GM19395 (cell line): ENCODE data around the gene LRMDA.

Source experiments
- ATAC-seq: cut with Tn5 transposase; IDR thresholded peaks from one replicate; pipeline ENCODE4 v1.9.1; 2021; ENCODE audit warnings: mild to moderate bottlenecking, moderate library complexity; ENCODE audit not compliant: unreplicated experiment

The LRMDA gene

DNA sequence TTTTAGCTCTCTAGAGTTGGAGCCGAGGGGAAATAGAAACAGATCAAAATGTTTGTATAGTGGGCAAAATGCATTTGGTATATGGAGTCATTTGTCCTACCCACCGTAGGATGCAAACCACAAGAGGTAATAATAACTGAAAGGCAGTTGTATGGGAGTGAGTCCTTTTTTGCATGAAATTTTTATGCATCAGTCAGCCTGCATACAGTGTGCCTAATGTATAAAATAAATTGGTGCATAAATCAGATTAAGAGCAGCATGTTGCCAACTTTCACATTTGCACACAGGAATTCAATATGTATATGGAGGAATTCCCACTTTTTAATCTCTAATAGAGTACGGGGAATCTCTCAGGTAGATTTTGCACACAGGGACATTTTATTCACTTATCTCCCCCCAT lies 262.8 kb downstream of the LRMDA start:
- ATAC-seq, result no peak

DNA sequence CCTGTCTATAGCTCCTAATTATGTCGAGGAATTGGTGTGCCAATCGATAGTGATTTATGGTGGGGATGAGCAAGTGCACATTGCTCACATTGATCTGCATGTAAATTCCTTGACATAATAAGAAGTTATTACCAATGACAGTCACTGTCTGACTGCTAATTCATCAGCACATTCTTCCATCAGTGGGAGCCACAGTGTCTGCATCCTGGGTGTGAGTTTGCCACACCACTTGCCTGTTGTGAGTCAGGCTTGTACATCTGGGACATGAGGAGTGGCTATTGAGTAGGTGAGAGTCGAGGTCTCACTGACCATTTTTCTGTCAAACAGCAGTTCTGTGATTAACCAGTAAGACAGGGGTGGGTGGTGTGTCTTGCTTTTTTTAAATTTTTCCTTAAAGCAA lies 263.4 kb downstream of the LRMDA start:
- ATAC-seq, result no peak

DNA sequence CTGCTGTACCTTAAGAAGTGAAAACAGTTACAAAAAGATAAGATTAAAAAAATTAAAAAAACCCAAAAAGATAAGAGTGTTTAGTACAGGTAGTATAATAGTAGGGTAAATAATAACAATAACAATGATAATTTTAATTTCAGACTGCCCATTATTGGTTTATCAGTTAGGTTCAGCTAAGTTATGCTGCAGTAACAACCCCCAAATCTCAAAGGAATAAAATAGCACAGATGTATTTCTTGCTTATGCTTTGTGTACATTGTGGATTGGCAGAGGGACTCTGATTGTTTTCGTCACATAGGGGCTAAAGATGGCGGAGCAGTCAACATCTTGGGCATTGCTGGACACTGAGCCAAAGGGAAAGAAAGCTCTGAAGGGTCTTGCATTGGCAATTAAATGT lies 264.6 kb downstream of the LRMDA start:
- ATAC-seq, result no peak

DNA sequence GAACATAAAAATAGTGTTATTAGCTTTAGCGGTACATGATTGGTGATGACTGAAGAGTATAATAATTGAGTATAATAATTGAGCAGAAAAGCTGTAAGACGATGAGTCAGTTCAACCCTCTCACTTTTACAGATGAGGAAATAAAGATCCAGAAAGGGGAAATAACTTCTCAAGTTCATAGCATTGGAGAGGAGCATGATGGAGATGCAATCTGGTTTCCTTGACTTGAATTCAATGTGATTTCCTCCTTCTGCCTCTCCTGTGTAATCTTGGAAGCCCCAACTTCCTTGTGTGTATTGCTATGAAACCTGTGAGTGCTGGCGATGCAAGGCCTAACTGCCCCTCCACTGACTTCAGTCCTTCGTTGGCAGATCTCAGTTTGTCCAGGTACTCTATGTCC lies 265.1 kb downstream of the LRMDA start:
- ATAC-seq, result no peak

DNA sequence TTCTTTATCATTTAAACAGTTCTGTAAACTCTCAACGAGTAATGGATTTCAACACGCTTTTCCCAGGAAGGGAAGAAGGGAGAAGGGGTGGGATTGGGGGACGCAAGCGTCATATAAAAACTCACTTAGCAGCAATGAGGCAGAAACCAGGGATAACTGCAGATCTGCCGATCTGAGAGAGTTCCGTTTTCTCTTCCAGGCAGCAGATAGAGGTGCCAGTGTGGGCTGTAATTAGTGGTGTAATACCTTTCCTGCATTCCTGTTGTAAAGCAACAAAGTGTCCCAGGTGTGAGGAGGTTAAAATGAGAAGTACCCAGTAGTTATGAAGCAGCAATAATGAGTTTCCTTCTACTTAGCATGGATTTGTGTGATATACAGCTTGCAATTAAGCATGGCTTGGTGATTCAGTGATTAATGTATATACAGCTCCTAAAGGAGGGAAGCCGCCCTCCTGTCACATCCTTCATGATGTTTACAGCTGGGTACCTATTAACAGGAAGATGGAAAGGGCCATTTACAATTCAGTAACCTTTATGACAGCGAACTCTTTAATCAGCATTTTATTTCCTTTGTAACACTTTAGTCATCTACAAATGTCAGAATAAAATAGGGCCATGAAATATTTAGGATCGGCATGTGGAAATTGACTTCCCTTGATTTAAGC lies 271.9 kb downstream of the LRMDA start:
- no peak for ATAC-seq

DNA sequence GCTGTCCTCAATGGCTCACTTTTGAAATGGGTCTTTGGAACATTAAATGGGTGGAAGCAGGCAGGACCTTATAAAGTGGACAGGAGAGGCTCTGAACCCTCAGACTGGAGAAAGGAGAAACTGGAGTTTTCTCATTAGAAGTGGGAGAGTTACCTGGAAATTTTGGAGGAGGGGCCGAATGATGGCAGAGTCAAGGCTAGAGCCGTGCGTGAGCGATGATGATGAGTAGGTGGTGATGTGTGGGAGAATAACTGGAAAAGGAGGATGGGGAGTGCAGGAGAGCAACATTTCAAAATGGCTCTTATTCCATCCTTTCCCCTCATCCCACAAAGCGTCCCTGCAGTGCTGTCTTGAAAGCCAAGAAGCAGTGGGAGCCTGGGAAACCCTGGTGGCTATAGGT lies 274.0 kb downstream of the LRMDA start:
- no peak for ATAC-seq

DNA sequence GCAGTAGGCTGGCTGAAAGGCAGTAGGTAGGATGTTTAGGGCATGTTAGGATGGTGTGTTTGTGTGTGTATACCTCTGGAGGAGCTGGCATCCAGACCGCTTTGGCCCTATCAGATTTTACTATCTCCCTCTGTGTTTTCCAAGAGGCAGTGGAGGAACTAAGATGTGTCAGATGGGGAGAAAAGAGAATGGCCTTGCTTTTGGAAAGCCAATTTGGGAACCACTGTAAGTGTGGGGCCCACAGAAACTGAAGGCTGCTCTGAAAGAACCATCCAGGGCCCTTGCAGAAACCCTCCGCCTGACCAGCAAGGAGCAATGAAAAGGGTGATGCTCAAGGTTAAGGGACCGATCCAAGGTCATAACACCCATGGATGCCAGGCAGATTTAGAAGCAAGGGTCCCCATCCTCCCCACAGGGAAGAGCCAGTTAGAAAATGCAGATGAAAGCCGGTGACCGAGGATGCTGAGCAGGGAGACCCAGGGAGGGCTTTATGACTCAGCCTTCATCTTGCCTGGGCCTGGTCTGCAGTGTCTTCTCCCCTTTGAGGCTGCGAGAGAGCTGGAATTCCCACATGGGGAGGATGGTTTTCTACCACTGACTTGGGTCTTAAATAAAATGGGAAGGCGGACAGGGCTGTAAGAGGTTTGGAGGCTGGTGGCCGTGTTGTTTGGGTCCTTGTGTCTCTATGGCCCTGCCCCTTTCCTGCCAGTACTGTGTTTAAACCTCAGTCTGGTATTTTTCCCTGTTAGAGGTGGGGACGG lies 275.8 kb downstream of the LRMDA start:
- ATAC-seq, result no peak

DNA sequence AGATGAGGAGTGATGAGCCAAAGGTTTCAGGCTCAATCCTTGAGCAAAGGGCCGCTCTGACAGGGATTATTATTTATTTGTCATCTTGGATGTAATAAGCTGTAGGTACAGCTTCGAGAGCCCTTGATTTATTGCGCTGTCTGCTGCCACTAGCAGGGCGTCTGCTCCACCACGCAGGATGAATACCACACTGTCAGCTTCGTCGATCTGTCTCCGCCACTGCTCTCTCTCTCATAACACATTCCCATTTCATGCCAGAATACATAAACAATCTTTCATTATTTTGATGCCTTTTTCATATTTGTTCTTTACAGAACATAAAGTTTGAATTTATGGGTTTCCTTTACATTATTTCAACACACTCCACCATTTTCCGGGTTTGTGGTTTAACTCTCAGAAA lies 276.6 kb downstream of the LRMDA start:
- no peak for ATAC-seq

DNA sequence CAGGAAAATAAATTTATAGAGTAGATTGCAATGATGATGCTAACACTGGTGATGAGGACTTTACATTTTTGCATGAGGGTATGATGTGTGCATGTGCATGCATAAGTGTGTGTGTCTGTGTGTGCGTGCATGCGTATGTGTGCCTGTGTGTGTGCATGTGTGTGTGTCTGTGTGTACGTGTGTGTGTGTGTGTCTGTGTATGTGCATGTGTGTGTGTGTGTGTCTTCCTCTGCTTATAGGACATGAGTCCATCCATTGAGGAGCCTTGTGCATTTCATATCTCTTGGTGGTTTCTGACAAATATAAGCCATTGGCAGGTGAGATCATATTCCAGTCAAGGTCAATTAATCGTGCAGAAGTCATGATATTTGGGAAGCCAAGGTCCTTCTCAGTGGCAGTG lies 277.8 kb downstream of the LRMDA start:
- ATAC-seq, result no peak

DNA sequence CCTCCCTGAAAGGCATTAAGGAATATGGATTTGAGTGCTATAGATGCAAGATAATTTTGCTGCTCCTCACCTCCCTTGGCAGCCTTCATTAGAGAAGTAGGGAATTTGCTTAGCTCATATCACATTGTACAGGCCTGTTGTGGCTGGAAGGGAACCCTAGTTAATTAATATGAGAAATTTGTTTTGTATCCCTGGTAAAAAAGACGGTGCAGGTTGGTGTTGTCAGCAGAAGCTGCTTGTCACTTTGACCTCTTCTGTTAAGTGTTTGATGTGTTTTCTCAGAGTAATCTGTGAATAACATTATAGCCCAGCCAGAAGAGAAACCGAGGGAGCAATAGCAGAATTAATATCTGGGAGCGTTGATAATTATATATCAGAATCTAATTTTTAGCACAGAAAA lies 278.4 kb downstream of the LRMDA start:
- no peak for ATAC-seq

DNA sequence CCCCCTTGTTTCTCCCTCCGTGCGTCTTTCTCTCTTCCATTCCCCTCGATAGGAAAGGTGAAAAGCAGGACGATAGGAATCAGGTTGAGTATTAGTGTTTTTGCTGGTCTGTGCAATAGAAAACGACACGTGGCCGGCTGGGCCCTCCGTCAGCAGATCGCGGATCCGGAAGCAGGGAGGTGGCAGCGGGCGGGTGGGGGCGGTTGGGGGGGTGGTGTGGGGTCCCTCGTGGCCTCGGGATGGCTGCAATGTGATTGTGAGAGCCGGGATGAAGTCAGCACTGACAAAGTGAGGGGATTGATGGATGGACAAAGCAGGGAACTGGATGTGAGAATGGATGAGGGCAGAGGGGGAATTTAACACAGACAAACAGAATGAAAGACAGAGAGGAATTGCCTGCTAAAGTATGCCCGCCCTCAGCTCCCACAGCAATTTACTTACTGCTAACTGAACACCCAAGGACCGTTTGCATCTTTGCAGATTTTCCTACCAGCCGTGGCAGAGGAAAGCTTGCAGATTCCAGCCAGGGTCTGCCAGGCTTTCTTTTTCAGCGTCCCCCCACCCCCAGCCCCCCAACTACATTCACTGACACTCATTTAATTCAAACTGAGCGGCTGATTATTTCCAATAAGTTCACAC lies 280.9 kb downstream of the LRMDA start:
- no peak for ATAC-seq

DNA sequence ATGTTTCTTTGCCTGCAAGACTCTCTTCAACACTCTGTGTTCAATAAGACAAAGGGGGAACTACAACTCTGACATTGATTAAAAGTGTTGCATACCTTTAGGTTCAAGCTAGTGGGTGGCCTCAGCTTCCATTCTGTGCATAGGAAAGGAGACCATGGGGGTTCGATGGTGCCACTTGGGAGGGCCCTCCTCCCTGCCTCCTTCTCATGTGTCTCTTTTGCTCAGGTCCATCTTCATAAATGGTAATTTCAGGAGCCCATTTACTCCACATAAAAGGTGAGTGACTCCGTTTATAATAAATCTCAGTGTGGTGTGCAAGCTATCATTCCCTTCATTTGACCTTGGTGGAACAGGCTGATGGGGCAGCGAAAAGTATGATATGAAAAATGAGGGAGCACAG lies 285.1 kb downstream of the LRMDA start:
- ATAC-seq, result no peak

DNA sequence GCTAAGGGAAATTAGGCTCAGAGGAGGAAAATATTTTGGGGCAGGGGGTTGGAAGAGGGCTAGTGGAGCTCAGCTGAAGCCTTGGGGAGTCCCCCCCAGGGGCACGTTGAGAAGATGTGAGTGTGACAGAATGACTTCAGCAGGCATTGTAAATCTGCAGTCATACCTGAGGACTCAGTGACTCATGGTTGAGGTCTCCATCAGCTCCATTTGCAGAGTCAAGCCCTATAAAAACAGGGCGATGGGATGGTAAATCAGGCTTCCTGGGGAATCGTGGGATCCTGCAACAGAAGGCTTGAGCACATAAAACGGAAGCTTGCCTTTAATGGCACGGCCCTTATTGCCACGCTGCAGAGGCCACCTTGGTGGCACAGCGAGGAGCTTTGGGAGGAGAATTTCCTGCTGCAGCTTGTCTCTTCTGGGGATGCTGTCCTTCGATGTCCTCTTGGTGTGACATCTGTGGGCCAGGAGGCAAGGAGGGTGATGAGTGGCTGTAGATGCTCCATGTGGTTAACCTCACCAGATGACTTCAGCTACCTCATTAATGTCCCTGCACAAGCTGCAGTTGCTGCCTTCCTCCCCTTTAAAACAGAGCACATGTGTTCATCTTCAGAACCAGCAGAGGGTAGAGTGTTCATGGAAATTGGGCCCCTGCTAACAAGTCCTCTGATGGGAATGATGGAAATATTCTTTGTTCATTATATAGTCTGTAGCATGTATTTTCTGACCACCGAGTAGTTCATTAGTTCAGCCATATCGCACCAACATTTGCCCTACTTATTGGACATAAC lies 285.9 kb downstream of the LRMDA start:
- no peak for ATAC-seq

DNA sequence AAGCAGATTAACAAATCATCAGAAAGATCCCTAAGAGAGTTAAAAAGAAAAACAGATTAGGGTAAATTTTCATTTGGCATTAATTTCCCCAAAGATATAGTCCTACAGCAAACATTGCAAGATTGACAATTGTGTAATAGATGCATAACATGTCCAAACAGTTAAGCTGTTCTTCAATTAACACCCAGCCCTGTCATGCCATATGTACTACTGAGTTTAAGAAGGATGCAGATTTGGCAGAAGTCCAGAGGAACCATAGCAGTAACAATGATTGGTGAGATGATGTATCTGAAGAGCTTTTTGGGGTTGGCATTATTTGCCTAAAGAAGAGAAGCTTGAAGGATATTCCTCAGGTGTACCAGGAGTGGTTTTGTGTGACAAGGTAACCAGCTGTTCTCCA lies 287.6 kb downstream of the LRMDA start:
- ATAC-seq, result no peak

DNA sequence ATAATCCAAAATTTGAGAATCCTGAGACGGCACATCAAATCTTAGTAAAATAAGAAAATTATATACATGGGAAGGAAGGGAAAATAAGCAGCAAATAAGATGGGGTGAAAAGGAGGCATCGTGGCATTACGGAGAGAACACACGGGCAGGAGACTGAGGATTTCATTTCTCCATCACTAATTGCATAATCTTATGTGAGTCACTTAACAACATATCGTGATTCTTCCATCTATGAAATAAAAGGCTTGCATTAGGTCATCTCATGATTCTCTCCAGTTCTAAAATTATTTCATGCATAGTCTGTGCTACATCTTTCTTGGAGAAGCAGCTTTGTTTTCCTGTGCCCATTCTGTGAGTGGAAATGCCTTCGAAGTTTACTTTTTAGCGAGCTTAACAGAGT lies 288.7 kb downstream of the LRMDA start:
- ATAC-seq, result no peak

DNA sequence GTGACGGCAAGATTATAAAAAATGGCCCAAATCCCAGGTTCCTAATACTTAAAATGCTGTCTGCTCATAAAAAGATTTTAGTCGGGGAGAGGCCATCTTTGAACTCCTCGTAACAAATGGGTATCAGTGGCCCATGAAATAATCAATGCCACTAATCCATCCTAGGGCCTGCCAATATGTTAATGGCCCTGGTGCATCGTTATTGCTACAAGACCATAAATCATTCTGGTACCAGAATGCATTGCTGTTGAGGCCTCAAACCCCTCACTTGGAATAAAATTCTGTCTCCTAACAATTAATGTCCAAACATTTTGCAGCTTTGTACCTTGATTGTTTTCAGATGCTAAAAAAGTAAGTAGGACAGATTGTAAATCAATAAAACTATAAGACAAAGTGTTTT lies 290.6 kb downstream of the LRMDA start:
- no peak for ATAC-seq

DNA sequence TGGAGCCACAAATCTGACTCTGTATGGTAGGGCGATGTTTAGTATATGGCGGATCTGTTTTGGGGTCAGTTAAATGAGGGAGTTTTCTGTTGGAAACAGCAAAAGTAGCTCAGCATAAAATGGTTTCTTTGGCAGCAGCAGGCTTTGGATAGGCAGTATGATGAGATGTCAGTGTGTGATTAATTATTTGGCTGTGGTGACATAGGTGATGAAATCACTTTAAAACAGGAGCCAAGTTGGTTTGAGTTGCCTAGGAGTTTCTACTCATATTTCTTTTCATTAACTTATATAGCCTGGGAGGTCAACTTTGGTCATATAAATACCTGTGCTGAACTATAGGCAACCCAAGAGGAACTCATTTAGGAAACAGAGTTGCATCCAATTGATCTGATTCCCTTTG lies 291.2 kb downstream of the LRMDA start:
- no peak for ATAC-seq

DNA sequence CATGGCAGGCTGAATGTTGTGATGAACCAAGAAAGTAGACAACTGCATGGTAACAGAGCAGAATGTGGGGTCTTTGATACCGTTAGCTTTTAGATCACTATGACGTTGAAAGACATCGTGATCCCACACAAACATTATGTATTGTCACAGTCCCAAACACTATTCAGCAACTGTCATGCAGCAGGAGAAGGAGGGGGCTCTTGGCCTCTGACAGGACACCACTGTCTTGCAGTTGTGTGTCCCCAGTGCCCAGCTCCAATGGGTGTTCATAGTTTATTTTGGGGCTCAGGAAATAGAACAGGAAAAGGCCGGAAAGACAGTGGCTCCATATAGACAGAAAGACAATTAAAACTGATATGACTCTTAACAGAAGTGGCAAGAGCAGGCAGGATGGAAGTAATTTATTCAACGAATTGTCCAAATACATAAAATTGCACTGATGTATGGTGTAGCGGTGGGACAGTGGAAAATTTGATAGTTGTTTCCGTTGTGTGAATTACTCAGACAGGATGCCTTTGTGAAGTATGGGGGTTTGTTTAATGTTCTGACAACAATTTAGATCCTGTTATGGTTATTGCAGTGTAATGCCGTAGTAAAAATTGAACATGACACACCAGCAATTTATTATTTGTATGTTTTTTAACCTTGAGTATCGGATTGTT lies 292.0 kb downstream of the LRMDA start:
- ATAC-seq, result no peak

DNA sequence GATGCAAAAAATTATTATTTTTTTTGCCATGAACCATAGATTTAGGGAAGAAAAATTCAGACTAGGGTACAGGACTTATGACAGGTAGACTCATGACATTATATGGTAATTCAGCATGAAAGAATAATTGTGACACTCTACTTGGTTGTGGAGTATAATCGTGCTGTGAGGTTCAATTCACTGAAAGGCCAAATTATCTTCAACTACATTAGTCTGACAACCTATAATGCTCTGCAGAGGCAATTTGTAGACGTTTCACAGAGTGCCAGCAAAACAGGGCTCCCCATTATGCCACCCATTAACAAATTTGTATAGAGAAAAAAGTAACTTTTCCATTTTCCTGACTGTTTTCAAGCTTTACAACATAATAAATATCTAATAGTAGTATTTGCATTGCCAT lies 292.6 kb downstream of the LRMDA start:
- no peak for ATAC-seq

DNA sequence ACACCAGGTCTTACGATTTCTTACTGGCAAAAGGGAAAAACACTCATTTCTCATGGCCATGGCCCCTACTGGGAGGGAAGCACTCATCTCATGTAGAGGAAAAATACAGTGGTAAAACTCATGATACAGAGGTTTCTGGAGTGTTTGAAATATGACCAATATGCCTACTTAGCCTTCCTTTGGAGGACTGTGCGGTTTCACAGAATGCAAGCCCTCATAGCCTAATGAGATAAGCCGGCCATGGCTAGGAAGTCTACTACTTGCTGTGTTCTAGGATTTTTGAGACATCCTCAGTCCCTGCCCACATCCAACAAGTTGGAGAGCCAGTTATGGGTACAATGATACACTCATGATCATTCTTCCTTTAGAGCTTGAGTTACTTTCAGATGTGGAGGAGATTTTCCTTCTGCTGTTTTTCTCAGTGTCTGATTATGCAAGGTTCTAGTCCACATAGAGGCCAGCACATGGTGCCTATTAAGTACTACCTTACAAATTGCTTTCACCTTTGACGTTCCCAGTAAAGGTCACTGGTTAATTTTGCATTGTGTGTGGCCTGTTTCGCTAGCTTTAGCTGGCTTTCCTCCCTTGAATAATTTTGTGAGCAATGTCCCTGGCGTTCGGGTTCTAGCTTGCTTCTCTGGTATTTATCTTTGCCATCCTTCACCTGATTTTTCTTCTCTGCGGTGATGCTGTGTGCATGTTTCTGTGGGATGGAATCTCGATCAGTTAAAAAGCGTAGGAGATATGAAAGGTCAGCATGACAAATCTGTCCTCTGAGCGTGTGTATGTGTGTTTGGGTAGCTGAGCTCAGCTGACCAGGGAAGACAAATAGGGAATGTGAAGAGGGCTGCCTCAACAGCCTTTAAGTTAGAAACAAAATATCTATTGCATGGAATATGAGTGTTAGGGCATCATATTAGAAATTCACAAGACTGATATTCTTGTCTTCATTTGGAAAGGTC lies 295.4 kb downstream of the LRMDA start:
- ATAC-seq, result no peak
